ENCODE measurements around the gene CFAP46.

DNA sequence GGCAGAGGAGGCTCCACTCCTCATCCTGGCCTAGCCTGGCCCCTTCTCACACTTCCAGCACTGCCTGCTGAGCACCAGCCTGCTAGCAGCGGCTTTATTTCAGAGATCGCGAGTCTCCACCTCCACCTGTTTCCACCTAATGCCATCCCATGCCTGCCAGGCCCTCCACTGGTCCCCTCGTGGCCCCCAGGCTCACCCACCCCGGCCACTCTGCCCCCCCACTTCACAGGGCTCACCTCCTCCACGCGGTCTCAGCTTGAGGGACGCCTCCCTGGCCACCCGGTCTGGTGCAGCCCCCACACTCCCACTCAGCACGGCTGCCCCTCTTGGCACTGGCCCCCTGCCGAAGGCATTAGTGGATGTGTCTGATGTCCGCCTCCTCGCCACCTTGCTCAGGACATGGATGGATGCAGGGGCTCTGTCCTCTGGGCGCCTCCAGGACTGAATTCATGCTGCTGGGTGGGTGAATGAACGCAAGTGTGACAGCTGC is 152.7 kb downstream of the CFAP46 start:
- TF ChIP-seq, protein P1, sequence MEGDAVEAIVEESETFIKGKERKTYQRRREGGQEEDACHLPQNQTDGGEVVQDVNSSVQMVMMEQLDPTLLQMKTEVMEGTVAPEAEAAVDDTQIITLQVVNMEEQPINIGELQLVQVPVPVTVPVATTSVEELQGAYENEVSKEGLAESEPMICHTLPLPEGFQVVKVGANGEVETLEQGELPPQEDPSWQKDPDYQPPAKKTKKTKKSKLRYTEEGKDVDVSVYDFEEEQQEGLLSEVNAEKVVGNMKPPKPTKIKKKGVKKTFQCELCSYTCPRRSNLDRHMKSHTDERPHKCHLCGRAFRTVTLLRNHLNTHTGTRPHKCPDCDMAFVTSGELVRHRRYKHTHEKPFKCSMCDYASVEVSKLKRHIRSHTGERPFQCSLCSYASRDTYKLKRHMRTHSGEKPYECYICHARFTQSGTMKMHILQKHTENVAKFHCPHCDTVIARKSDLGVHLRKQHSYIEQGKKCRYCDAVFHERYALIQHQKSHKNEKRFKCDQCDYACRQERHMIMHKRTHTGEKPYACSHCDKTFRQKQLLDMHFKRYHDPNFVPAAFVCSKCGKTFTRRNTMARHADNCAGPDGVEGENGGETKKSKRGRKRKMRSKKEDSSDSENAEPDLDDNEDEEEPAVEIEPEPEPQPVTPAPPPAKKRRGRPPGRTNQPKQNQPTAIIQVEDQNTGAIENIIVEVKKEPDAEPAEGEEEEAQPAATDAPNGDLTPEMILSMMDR (IDR thresholded peaks at IDR 0.05; ENCODE audit: low read depth, low read length, missing input control) = no peak
- no peak for TF ChIP-seq TAF1 (conservative IDR thresholded peaks at IDR 0.05)
- TF ChIP-seq SP1 (IDR thresholded peaks at IDR 0.05) = no peak
- no peak for TF ChIP-seq FOXA1 (IDR thresholded peaks at IDR 0.05)
- TF ChIP-seq, protein P2, sequence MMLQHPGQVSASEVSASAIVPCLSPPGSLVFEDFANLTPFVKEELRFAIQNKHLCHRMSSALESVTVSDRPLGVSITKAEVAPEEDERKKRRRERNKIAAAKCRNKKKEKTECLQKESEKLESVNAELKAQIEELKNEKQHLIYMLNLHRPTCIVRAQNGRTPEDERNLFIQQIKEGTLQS (IDR thresholded peaks at IDR 0.05) = no peak
- TF ChIP-seq, protein P3, sequence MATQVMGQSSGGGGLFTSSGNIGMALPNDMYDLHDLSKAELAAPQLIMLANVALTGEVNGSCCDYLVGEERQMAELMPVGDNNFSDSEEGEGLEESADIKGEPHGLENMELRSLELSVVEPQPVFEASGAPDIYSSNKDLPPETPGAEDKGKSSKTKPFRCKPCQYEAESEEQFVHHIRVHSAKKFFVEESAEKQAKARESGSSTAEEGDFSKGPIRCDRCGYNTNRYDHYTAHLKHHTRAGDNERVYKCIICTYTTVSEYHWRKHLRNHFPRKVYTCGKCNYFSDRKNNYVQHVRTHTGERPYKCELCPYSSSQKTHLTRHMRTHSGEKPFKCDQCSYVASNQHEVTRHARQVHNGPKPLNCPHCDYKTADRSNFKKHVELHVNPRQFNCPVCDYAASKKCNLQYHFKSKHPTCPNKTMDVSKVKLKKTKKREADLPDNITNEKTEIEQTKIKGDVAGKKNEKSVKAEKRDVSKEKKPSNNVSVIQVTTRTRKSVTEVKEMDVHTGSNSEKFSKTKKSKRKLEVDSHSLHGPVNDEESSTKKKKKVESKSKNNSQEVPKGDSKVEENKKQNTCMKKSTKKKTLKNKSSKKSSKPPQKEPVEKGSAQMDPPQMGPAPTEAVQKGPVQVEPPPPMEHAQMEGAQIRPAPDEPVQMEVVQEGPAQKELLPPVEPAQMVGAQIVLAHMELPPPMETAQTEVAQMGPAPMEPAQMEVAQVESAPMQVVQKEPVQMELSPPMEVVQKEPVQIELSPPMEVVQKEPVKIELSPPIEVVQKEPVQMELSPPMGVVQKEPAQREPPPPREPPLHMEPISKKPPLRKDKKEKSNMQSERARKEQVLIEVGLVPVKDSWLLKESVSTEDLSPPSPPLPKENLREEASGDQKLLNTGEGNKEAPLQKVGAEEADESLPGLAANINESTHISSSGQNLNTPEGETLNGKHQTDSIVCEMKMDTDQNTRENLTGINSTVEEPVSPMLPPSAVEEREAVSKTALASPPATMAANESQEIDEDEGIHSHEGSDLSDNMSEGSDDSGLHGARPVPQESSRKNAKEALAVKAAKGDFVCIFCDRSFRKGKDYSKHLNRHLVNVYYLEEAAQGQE (IDR thresholded peaks at IDR 0.05) = no peak

Data from liver (tissue), 3 donors.